ENCODE data around the gene ARHGAP22. TPM values are rescaled to one million over a fixed set of nuclear protein-coding genes. Genes with fewer than 3 reads are reported as not detected.
A peak's percentile ranks its signal among the peaks of the same experiment; 100 is the strongest.

The ARHGAP22 gene
- total RNA-seq, 2 donors from 2014 or later: not detected

DNA sequence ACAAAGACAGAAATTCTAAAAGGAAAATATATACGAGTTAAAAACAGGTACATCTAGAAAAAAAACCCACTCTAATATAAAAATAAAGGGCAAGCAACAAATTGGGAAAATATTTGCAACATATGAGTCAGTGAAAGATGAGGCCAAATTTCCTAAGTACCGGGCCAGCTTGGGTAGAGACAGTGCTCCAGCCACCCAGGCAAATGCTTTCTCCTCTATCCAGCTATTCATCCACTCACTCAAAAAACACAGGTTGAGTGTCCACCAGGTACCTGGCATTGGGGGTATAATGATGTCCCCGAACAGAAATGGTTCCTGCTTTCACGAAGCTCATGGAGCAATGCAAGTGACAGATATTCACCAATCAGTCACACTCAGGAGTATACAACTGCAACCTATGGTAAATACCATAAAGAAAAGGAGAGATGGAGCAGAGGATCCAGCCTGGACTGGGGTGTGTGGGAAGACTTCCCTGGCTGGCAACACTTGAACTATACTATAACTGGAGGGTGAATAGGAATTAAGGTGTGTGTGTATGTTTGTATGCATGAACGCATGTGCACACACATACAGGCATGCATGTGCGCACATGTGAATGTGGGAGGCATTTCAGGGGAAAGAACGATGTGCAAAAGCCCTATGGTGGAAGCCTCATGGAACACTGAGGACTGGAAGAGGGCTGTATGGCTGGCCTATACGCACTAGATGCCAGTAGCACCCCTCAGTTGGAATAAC lies 2.3 kb downstream of the ARHGAP22 start:
- no peaks in the 10 kb centered on the region for H3K36me3 Mint-ChIP-seq
- no peak for DNase-seq (ENCODE audit: low spot score in 2 of 2)
- H3K9me3 Mint-ChIP-seq: no peaks in the 10 kb centered on the region

DNA sequence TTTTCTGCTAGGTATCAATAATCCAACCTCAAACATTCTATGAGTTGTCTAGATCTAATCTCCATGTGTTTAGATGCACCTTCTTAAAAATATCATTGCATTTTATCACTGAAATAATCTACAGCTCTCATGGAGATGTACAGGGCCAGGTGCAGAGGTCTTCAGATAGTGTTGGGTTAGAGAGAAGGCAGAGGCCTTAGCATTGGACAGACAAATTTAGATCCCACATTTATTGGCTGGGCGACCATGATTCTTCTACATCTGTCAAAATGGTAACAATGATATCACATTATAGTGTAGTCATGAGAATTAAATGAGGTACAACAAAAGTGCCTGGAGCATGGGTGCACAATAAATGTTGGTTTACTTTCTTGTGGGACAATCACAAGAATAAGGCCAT lies 3.1 kb downstream of the ARHGAP22 start:
- Mint-ChIP-seq H3K36me3 (no peaks in the 10 kb centered on the region), H3K9me3 (no peaks in the 10 kb centered on the region), H3K27ac (no peak overlapping the region)
- ATAC-seq (no peak), DNase-seq (ENCODE audit: low spot score in 2 of 2) (no peak)

More for the DNA sequence above, 2.3 kb downstream of the ARHGAP22 start:
- H3K27ac Mint-ChIP-seq: no peak overlapping the region
- ATAC-seq: no peak

DNA sequence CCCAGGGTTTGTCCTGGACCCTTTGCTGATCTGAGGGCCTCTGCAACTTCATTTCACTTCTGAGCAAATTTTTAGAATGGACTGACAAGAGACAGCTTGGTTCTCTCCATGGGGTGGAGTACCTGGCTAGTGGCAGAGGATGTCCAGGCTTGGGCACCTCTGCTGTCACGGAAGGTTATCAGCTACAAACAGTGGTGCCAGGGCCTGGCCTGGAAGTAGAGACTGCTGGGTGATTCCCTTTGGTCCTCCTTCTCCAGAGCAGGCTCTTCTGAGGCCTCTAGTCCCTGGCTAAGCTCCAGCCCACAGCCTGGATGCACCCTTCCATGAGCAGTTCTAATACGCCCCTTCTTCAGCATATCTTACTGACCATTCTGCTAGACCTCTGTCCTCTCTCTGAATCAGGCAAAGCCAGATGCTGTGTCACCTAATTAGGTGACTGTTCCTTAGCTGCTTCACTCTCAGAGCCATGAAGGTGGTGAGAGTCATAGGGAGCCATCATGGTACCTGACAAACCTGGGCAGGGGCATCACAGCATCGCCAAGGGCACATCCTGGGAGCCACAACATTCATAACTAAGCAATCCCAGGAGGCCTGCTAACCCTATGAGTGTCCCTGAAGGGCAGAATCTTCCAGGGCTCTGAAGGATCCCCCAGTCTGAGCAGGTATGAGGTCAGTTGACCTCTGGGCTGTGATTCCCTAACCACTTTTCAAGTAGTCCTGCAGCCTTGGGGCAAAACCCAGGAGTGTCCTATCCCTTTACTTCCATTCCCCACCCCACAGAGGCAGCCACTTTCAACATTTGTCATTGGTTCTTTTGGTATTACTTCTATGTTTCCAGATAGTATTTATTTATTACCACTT lies 4.0 kb downstream of the ARHGAP22 start:
- DNase-seq (ENCODE audit: low spot score in 2 of 2) (no peak), ATAC-seq (no peak)
- Mint-ChIP-seq H3K27ac (no peak overlapping the region), H3K9me3 (no peaks in the 10 kb centered on the region), H3K36me3 (no peaks in the 10 kb centered on the region)

DNA sequence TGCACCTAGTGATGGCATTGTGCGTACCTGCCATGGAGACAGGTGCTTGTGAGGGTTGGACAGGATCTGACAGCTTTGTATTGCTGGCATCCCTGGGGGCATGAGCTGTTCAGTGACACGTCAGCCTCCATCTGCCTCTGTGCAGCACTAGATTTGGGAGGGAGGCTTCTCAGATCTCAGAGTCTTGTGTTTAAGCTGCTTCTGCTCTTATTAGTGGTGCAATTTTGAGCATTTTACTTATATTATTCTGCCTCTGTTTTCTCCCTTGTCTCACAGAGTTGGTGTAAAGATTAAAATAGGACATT lies 5.1 kb downstream of the ARHGAP22 start:
- DNase-seq (ENCODE audit: low spot score in 2 of 2) (no peak), ATAC-seq (no peak)
- Mint-ChIP-seq H3K9me3 (no peaks in the 10 kb centered on the region), H3K36me3 (no peaks in the 10 kb centered on the region), H3K27ac (no peak overlapping the region)

DNA sequence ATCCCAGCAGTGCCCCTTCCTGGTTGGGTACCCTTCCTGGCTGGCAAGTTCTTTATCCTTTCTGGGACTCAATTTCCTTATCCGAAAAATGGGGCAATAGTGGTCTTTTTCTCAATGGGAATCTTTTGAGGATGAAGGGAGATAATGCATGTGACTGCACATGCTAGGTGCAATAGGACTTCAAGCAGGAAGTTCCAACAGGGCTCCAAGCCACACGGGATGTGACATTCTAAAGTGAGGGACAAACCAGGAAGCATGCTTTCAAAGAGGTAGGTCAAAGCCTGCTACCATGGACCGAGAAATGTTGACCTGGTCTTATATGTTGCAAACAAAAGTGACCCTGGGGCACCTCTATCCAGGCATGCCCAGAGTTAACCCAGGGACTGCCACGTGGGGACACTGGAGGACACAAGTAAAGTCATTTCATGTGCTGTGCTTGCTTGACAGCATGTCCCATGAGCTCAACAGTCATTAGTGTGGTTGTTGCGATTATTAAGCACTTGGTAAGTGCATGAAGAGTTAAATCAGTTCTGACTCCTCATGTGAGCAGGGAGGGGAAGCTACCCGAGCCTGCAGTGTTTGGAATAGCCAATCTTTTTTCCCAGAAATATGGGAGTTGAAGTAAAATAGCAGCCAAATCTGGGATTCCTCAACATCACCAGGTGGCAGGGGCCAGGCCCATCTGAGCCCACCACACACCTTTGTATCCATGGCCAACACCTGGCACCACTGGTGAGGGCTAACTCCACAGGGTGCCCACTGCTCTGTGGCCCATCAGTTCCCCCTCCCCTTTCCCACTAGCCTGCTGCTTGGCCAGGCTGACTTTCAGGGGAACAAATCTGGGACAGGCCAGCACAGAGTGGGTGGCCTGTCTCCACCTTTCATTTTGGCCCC lies 5.7 kb downstream of the ARHGAP22 start:
- no peaks in the 10 kb centered on the region for H3K9me3 Mint-ChIP-seq

DNA sequence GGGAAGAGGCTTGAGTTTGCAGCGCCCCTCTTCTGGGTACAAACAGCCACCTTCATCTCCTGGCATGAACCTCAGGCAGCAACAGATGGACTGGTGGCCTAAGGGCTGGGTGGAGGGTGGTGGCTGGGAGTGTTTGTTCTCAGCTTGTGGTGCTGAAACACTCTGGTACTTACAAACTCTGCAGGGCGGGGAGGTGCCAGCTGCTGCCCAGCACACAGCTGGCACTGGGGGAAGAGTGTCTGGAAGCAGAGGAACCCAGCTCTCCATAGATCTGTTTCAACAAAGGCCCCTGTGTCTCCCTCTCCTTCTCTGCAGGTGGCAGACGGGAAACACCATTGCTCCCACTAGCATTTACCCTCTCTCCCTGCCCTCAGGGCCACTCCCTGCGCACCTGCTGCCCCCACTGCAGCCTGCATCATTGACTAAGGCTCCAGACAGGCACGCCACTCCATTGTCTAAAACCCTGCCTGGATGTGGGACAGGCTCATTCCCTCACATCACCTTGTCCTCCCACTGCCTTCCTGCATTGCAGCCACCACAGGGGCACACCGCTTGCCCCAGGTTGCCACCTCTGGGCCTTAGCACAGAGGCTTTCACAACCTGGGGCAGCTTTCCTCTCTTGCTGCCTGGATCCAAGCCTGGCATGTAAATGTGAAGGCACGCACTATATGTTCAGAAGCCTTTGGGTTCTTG lies 6.5 kb downstream of the ARHGAP22 start:
- peak overlapping the region in 1 of 2 donors; percentile 58 for H3K27ac Mint-ChIP-seq
- DNase-seq (ENCODE audit: low spot score in 2 of 2) (no peak), ATAC-seq (no peak)
- no peaks in the 10 kb centered on the region for H3K9me3 Mint-ChIP-seq
- H3K36me3 Mint-ChIP-seq: no peaks in the 10 kb centered on the region

More for the DNA sequence above, 5.7 kb downstream of the ARHGAP22 start:
- Mint-ChIP-seq H3K36me3 (no peaks in the 10 kb centered on the region), H3K27ac (peak overlapping the region in 1 of 2 donors; percentile 58)
- no peak for ATAC-seq
- no peak for DNase-seq (ENCODE audit: low spot score in 2 of 2)

DNA sequence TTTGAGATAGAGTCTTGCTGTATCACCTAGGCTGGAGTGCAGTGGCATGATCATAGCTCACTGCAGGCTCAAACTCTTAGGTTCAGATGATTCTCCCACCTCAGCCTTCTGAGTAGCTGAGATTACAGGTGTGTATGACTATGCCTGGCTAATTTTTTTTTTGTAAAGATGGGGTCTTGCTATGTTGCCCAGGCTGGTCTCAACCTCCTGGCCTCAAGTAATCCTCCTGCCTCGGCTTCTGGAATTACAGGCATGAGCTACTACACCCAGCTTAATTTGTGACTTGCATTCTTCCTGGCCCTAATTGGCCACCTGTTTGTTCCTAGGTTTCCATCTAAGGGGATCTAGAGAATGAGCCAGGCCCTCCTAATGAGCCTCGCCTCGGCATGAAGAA lies 9.3 kb downstream of the ARHGAP22 start:
- H3K36me3 Mint-ChIP-seq: no peaks in the 10 kb centered on the region
- H3K27ac Mint-ChIP-seq: no peak overlapping the region
- DNase-seq (ENCODE audit: low spot score in 2 of 2): no peak
- ATAC-seq: no peak
- H3K9me3 Mint-ChIP-seq: no peaks in the 10 kb centered on the region

DNA sequence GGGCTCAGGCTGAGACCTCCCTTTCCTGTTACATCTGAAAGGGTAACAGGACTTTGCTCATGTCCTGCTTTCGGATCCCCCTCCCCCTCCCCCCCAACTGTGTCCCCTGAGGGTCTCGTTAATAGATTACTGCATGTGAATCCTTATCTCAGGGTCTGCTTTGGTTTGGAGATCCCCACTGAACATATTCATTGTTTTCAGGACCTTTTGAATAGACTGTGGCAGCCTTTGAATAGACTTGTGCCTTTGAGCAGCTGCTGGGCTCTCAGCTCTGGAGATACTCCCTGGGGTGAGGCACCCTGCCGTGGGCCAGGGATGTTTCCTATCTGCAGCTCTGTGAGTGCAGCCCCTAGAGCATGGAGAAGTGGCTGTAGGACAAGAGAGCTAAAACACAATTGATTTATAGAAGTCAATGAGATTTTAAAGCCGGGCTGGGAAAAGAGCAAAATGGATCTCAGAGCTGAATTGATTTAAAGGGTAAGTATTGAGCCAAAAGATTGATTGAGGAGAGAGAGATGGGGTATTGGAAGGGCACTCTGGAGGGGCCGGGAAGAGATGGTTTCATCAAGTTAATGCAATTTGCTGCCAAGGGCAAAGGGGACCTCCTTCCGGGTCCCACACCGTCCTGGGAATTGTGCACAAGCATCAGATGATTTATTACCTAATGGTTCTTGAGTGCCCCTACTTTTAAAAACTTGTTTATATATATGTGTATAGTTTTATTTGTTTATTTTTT lies 9.9 kb downstream of the ARHGAP22 start:
- Mint-ChIP-seq H3K27ac (no peak overlapping the region), H3K36me3 (no peaks in the 10 kb centered on the region), H3K9me3 (no peaks in the 10 kb centered on the region)
- ATAC-seq: no peak
- no peak for DNase-seq (ENCODE audit: low spot score in 2 of 2)

DNA sequence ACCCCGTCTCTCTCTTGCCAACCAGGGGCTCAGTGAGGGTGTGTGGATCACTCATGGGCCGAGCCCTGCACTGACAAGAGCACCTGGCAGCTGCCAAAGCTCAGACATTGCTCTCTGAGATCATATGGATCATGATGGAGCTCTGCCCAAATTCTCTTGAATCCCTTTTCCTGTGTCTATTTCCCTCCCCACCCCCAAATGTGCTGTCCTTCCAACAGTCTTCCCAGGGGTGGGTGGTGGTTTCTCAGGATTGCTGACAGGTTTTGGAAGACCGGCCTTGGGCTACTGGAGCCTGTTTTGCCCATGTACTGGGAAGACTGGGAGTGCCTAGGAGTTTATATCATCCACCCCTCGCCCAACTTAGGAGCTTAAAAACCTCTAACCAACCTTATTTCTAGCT lies 10.5 kb downstream of the ARHGAP22 start:
- Mint-ChIP-seq H3K36me3 (no peaks in the 10 kb centered on the region), H3K9me3 (no peaks in the 10 kb centered on the region), H3K27ac (no peak overlapping the region)
- no peak for ATAC-seq
- DNase-seq (ENCODE audit: low spot score in 2 of 2): no peak

DNA sequence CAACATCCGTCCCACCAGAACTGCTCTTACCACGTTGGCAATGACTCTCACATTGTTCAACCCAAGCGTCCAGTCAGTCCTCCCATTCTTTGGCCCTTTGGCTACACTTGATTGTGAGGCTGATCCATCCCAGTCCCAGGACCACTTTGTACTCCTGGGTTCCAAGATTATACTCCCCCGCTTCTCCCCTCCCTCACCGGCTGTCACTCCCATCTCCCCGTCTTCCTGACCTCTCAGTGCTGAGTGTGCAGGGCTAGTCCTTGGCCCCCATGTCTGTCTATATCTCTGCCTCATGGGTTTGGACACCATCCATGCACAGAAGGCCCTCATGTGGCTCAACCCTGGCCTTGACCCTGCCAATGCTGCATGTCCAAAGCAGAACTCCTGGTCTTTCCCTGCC lies 12.5 kb downstream of the ARHGAP22 start:
- no peak overlapping the region for H3K27ac Mint-ChIP-seq
- no peak for ATAC-seq

DNA sequence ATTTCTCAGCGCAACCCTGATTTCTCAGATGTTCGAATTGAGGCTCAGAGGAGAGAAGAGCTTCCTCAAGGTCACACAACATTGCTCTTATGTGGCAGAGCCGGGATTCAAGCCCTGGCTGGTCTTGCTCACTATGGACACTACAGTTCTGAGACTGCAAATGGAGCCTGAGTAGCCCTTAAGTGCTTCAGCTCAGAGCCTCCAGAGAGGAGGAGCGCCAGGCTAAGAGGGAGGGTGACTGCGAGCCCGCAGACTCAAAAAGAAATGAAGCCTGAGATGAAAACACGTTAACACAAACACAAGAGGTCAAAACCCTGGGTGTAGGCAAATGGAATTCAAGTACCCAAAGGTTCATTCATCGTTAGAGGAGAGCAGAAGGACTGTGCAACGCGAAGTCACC lies 13.9 kb downstream of the ARHGAP22 start:
- Mint-ChIP-seq H3K27ac (no peak overlapping the region), H3K9me3 (no peaks in the 10 kb centered on the region), H3K36me3 (no peaks in the 10 kb centered on the region)
- ATAC-seq: no peak
- no peak for DNase-seq (ENCODE audit: low spot score in 2 of 2)

More for the DNA sequence above, 12.5 kb downstream of the ARHGAP22 start:
- no peak for DNase-seq (ENCODE audit: low spot score in 2 of 2)
- Mint-ChIP-seq H3K9me3 (no peaks in the 10 kb centered on the region), H3K36me3 (no peaks in the 10 kb centered on the region)

DNA sequence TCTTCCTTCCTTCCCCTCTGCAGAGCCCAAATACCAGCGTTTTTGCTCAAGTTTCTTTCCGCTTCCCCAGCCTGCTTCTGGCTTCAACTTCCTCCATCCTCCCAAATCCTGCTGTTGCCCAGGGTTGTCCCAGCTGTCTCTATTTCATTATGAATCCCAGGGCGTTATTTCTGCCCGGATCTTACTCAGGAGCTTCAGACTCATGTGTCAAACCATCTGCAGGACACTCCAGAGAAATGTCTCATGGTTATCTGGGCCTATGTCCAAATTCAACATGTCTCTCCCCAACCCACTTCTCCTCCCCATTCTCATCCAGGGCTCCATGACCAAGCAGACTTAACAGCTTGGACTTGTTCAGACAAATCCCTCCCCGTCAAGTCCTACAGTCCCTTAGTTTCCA lies 15.6 kb downstream of the ARHGAP22 start:
- no peaks in the 10 kb centered on the region for H3K9me3 Mint-ChIP-seq

DNA sequence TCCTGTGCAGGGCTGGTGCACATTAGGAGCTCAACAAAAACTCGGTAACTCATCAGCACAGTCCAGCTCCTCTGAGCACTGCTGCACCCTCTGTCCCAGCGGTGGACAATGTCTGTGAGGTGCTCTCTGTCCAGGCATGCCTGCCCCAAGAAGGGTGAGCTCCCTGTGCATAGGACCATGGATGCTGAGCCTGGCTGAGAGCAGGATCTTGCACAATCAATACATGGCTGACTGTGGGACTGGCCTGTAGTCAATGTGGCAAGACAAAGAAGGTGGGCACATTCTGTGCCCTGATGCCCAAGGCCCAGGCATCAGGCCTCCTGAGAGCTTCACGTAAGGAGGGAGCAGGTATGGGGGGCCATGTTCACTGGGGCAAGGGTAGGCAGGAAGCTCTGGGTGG lies 17.1 kb downstream of the ARHGAP22 start:
- H3K27ac Mint-ChIP-seq: no peak overlapping the region
- H3K9me3 Mint-ChIP-seq: no peaks in the 10 kb centered on the region
- H3K36me3 Mint-ChIP-seq: peaks cover 0 to 4% of the 10 kb centered on the region in 2 donors
- ATAC-seq (no peak), DNase-seq (ENCODE audit: low spot score in 2 of 2) (no peak)

More for the DNA sequence above, 15.6 kb downstream of the ARHGAP22 start:
- DNase-seq (ENCODE audit: low spot score in 2 of 2): no peak
- no peak for ATAC-seq
- peaks cover 0 to 4% of the 10 kb centered on the region in 2 donors for H3K36me3 Mint-ChIP-seq
- H3K27ac Mint-ChIP-seq: peak overlapping the region; percentile 26 to 29

DNA sequence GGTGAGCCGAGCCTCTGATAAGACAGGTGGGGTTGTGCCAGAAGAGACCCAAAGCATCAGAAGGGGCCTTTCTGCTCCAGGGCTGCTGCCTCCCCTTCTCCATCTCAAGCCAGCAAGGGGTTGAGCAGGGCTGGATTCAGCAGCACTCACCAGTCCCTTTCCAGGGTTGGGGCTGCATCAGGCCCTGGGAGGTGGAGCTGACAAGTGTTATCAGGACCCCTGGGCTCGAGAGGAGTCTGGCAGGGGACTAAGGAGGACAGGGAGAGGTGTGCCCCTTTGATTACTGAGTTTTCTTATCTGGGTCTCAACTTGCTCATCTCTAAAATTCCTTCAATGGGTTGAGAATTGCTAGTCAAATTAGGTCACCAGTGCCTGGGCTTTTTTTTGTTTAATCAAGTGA lies 17.8 kb downstream of the ARHGAP22 start:
- H3K9me3 Mint-ChIP-seq: no peaks in the 10 kb centered on the region
- H3K27ac Mint-ChIP-seq: no peak overlapping the region
- H3K36me3 Mint-ChIP-seq: peaks cover 0 to 4% of the 10 kb centered on the region in 2 donors
- ATAC-seq (no peak), DNase-seq (ENCODE audit: low spot score in 2 of 2) (no peak)

DNA sequence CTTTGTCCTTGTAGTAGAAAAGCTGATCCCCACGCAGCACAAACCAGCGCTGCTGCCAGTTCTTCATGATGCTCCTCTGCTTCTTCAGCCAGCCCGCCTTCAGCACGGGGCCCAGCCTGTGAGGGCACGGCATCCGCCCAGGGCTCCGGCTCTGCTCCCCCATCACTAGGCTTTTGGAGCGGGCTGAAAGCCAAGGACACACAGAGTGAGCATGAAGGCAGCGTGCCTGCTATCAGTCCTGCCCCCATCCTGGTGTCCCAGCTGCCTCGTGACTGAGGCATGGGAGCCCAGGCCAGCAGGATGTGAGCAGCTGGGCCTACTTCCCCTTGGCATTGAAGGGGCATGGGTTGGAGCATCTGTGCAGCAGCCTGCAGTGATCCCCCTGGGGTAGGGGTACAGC lies 21.9 kb downstream of the ARHGAP22 start:
- no peaks in the 10 kb centered on the region for H3K9me3 Mint-ChIP-seq
- peaks cover 0 to 4% of the 10 kb centered on the region in 2 donors for H3K36me3 Mint-ChIP-seq
- no peak overlapping the region for H3K27ac Mint-ChIP-seq
- DNase-seq (ENCODE audit: low spot score in 2 of 2) (no peak), ATAC-seq (no peak)

DNA sequence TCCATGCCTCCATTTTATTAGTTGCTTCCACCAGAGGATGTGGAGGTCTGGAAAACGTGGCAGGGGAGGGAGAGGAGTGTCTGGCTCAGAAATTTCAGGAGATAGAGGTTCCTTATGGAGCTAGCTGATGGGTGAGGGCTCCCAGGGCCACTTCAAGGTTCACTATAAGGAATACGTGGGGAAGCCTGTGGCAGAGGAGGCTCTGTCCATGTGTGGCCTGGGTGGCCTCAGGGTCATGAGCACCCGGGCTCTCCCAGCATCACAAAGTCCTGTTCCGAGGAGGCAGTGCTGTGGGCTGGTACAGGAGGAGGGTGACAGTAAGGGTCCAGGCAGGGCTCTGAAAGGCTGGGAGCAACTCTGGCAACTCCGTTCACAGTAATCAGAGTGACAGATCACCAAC lies 24.6 kb downstream of the ARHGAP22 start:
- H3K9me3 Mint-ChIP-seq: no peaks in the 10 kb centered on the region

More for the DNA sequence above, 24.6 kb downstream of the ARHGAP22 start:
- peak overlapping the region in 1 of 2 donors; percentile 80 for H3K27ac Mint-ChIP-seq
- ATAC-seq (no peak), DNase-seq (ENCODE audit: low spot score in 2 of 2) (no peak)
- H3K36me3 Mint-ChIP-seq: peaks cover 0 to under 1% of the 10 kb centered on the region in 2 donors

Measured in activated naive CD4-positive, alpha-beta T cell treated with anti-CD3 and anti-CD28 coated beads, Interleukin-2, amount 50 U/mL, for 72 hours (primary cell).